ENCODE results near the gene UBASH3B. TPM values are rescaled to one million over a fixed set of nuclear protein-coding genes. Genes with fewer than 3 reads are reported as not detected.

UBASH3B gene
- total and polyA plus RNA-seq, 2 experiments from 2014 or later, result 5.1 to 11.1 TPM

DNA sequence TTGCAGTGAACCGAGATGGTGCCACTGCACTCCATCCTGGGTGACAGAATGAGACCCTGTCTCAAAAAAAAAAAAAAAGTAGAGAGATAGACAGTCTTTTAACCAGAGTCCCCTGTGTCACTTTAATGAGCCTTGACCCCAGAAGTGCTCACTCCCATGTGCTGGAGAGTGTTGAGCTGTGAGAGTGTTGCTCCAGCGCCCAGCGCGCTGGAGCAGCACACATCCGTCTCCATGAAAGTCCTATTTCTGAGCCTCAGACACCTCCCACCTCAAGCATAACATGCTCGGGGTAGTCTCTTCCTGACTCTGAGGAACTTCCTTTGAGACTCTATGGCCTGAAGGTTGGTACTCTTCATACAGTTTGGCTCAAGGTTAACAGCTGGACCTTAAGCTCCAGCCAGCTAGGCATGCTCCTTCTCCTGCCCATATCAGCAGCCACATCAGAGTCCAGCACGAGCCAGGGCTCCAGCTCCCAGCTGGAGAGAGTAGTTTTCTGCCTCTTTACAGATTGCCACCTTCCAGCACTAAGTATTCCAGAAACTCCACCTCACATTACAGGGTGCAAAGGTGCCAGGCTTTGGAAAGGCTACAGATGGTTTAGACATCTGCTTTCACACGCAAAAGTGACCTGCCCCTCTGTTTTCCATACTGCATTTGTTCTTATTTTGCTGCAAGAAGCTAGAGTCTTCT, 29.4 kb upstream of the UBASH3B start:
- Histone ChIP-seq H3K4me1 (ENCODE audit: insufficient read depth) (no peaks in the 10 kb centered on the region), H3K27me3 (no peaks in the 10 kb centered on the region), H4K20me1 (ENCODE audit: insufficient read depth, poor library complexity, severe bottlenecking) (no peaks in the 10 kb centered on the region), H3K4me2 (no peak overlapping the region), H3K27ac (no peak overlapping the region), H3K79me2 (no peaks in the 10 kb centered on the region), H3K9me2 (replicated peaks; ENCODE audit: insufficient read depth) (no peaks in the 10 kb centered on the region), H3K9me3 (ENCODE audit: low read depth) (no peaks in the 10 kb centered on the region), H2AFZ (no peak overlapping the region), H3K36me3 (replicated peaks; ENCODE audit: insufficient read depth, low read depth) (no peaks in the 10 kb centered on the region), H3K4me3 (no peak overlapping the region)
- WGBS (ENCODE audit: low lambda C conversion rate, missing lambda C conversion rate), result 82% methylated on average over 8 of the region's 8 CpGs
- no peak for DNase-seq (ENCODE audit: low spot score)
- TF ChIP-seq EZH2 (IDR thresholded peaks at IDR 0.05; ENCODE audit: borderline replicate concordance), result no peak
- TF ChIP-seq, protein P1, sequence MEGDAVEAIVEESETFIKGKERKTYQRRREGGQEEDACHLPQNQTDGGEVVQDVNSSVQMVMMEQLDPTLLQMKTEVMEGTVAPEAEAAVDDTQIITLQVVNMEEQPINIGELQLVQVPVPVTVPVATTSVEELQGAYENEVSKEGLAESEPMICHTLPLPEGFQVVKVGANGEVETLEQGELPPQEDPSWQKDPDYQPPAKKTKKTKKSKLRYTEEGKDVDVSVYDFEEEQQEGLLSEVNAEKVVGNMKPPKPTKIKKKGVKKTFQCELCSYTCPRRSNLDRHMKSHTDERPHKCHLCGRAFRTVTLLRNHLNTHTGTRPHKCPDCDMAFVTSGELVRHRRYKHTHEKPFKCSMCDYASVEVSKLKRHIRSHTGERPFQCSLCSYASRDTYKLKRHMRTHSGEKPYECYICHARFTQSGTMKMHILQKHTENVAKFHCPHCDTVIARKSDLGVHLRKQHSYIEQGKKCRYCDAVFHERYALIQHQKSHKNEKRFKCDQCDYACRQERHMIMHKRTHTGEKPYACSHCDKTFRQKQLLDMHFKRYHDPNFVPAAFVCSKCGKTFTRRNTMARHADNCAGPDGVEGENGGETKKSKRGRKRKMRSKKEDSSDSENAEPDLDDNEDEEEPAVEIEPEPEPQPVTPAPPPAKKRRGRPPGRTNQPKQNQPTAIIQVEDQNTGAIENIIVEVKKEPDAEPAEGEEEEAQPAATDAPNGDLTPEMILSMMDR (IDR thresholded peaks at IDR 0.05; ENCODE audit: poor library complexity), result no peak
- no peak for TF ChIP-seq EZH2phosphoT487 (IDR thresholded peaks at IDR 0.05; ENCODE audit: low read depth, severe bottlenecking, unreplicated experiment)

DNA sequence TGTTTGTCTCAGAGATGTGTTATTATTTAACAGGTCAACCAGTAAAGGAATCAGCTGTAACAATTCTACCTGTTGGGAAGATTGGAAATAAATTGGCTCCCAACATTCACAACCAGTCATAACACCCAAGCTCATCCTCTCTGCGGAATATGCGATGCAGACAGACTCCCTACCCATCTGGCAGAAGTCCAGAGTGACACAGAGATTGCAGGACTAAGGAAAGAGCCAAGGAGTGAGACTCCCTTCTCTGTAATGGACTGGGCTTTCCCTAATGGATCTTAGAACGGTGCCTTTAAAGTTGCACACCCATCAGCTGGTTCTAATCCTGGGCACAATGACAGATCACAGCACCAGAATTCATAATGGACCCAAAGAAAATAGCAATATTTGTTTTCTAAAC, 27.8 kb upstream of the UBASH3B start:
- Histone ChIP-seq H2AFZ (no peak overlapping the region), H3K9me2 (replicated peaks; ENCODE audit: insufficient read depth) (no peaks in the 10 kb centered on the region), H3K4me1 (ENCODE audit: insufficient read depth) (no peaks in the 10 kb centered on the region), H3K36me3 (replicated peaks; ENCODE audit: insufficient read depth, low read depth) (no peaks in the 10 kb centered on the region), H4K20me1 (ENCODE audit: insufficient read depth, poor library complexity, severe bottlenecking) (no peaks in the 10 kb centered on the region), H3K4me3 (no peak overlapping the region), H3K27ac (no peak overlapping the region), H3K9me3 (ENCODE audit: low read depth) (no peaks in the 10 kb centered on the region), H3K4me2 (no peak overlapping the region), H3K79me2 (no peaks in the 10 kb centered on the region), H3K27me3 (no peaks in the 10 kb centered on the region)
- DNase-seq (ENCODE audit: low spot score), result no peak
- TF ChIP-seq, protein P1 (IDR thresholded peaks at IDR 0.05; ENCODE audit: poor library complexity), result no peak
- TF ChIP-seq EZH2 (IDR thresholded peaks at IDR 0.05; ENCODE audit: borderline replicate concordance) (no peak), EZH2phosphoT487 (IDR thresholded peaks at IDR 0.05; ENCODE audit: low read depth, severe bottlenecking, unreplicated experiment) (no peak)
- WGBS (ENCODE audit: low lambda C conversion rate, missing lambda C conversion rate), result 80% methylated on average over 3 of the region's 3 CpGs

DNA sequence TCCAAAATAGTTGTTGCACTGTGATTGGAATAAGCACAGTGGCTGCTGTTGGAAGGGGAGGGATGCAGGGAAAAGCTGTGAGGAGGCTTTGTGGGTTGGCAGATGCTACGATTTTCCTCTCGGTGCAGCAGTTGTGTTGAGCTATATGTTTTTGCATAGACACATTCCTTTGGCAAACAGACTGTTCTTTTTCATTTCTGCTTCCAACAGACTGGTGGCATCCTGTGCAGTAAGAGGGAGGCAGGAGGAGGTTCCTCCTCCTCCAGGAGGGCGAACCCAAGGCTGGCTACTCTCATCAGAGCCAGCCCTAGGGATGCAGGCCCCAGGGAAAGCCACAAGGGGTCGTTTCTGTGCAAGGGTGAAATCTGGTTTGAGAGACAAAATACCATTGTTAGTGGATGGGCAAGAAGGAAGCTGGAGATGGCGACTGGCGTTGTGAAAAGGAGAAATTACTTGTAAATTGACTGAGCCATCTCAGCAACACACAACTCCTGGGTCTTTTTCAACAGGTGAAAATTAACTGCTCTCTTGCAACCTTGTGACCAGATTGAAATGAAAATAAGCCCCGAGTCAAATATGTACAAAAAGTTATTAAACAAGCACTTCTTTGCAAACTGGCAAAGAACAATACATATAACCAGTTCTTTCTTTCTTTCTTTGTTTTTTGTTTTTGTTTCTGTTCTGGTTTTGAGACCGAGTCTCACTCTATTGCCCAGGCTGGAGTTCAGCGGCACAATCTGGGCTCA, 26.5 kb upstream of the UBASH3B start:
- no peak overlapping the region for H2AFZ ChIP-seq
- no peaks in the 10 kb centered on the region for H3K9me3 ChIP-seq (ENCODE audit: low read depth)
- H3K4me1 ChIP-seq (ENCODE audit: insufficient read depth), result no peaks in the 10 kb centered on the region
- no peaks in the 10 kb centered on the region for H3K9me2 ChIP-seq (replicated peaks; ENCODE audit: insufficient read depth)
- H3K36me3 ChIP-seq (replicated peaks; ENCODE audit: insufficient read depth, low read depth), result no peaks in the 10 kb centered on the region
- H3K4me3 ChIP-seq, result no peak overlapping the region
- no peaks in the 10 kb centered on the region for H3K27me3 ChIP-seq
- H3K4me2 ChIP-seq, result no peak overlapping the region
- WGBS (ENCODE audit: low lambda C conversion rate, missing lambda C conversion rate), result 55% methylated on average over 9 of the region's 9 CpGs
- no peaks in the 10 kb centered on the region for H4K20me1 ChIP-seq (ENCODE audit: insufficient read depth, poor library complexity, severe bottlenecking)
- DNase-seq (ENCODE audit: low spot score), result peak; percentile 73
- no peaks in the 10 kb centered on the region for H3K79me2 ChIP-seq
- TF ChIP-seq, protein P1 (IDR thresholded peaks at IDR 0.05; ENCODE audit: poor library complexity), result peak; percentile 65
- TF ChIP-seq EZH2 (IDR thresholded peaks at IDR 0.05; ENCODE audit: borderline replicate concordance) (no peak), EZH2phosphoT487 (IDR thresholded peaks at IDR 0.05; ENCODE audit: low read depth, severe bottlenecking, unreplicated experiment) (no peak)
- no peak overlapping the region for H3K27ac ChIP-seq
